HG02870 (cell line): ENCODE measurements around the gene EDEM1.

ENCODE experiments used
- ATAC-seq: cut with Tn5 transposase; IDR thresholded peaks from one replicate; pipeline ENCODE4 v1.9.1; 2021; ENCODE audit warnings: mild to moderate bottlenecking, moderate library complexity; ENCODE audit not compliant: unreplicated experiment

Gene EDEM1

GRCh38 chr3:5197470-5198312, 10.2 kb downstream of the EDEM1 start:
- peak; percentile 72 for ATAC-seq

GRCh38 chr3:5198313-5198677, 10.8 kb downstream of the EDEM1 start:
- no peak for ATAC-seq

- ATAC-seq: peak; percentile 41
These were observed 11.7 kb downstream of the EDEM1 start for GRCh38 chr3:5198986-5199731.

- no peak for ATAC-seq
These were observed 14.0 kb downstream of the EDEM1 start for GRCh38 chr3:5201536-5201935.

- ATAC-seq: no peak
These were observed 14.7 kb downstream of the EDEM1 start for GRCh38 chr3:5202222-5202621.

GRCh38 chr3:5205165-5205941, 17.8 kb downstream of the EDEM1 start:
- ATAC-seq: peak; percentile 97

GRCh38 chr3:5210926-5211325, 23.4 kb downstream of the EDEM1 start:
- ATAC-seq: no peak

GRCh38 chr3:5212628-5213573, 25.4 kb downstream of the EDEM1 start:
- ATAC-seq: no peak

GRCh38 chr3:5213574-5213966, 26.1 kb downstream of the EDEM1 start:
- ATAC-seq: no peak

- no peak for ATAC-seq
These were observed 26.8 kb downstream of the EDEM1 start for GRCh38 chr3:5214352-5214751.

GRCh38 chr3:5217824-5218595, 30.5 kb downstream of the EDEM1 start:
- ATAC-seq: no peak

GRCh38 chr3:5218815-5219214, 31.3 kb downstream of the EDEM1 start:
- no peak for ATAC-seq

GRCh38 chr3:5219216-5219615, 31.7 kb downstream of the EDEM1 start:
- no peak for ATAC-seq

- ATAC-seq: no peak
These were observed 32.7 kb downstream of the EDEM1 start for GRCh38 chr3:5220193-5220592.

- no peak for ATAC-seq
These were observed 33.3 kb downstream of the EDEM1 start for GRCh38 chr3:5220667-5221431.

- ATAC-seq: no peak
These were observed 34.2 kb downstream of the EDEM1 start for GRCh38 chr3:5221701-5222100.

GRCh38 chr3:5222283-5223005, 34.9 kb downstream of the EDEM1 start:
- no peak for ATAC-seq

GRCh38 chr3:5226783-5227182, 39.3 kb downstream of the EDEM1 start:
- ATAC-seq: no peak
